Measurements from ENCODE around the gene PI16.
"Not testable (repeated sequence)": the region's sequence is repeated elsewhere in the genome, so short reads cannot be mapped to it uniquely, and the experiment has no call there.

PI16 gene

DNA sequence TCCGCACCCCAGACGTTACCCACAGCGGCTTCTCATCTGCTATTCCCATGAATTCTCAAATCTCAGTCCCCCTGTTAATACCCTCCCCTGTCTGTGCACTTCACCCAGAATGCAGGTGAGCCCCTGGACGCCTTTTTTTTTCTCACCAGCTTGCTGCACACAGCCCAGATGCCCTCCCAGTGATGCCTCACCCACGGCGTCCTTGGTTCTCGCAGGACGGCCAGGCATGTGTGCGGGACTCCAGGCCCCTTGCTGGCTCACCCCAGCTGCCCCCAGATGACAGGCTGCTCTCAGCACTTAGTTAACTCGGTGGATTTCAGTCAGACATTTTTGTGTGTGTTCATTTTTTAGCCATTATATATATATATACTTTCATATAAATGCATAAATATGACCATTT, 25.4 kb upstream of the PI16 start:
- DNase-seq (ENCODE audit: low read depth, low spot score) = no peak

DNA sequence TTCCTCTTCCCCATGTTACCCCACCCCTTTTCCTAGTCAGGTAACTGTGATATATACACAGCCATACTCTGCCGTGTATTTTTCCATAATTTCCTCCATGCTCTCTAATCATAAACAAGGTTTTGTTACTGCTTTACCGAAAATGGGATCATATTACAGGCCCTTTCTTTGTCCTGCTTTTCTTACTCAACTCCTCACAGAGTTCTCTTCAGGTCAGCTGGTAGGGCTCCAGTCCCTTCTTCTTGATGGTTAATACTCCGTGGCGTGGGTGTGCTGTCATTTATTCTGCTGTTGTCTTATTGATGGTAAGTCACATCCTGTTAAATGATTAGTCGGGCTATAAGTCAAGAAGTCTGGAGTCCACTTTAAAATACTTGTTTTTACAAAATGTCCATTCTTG, 24.9 kb upstream of the PI16 start:
- no peak for DNase-seq (ENCODE audit: low read depth, low spot score)

DNA sequence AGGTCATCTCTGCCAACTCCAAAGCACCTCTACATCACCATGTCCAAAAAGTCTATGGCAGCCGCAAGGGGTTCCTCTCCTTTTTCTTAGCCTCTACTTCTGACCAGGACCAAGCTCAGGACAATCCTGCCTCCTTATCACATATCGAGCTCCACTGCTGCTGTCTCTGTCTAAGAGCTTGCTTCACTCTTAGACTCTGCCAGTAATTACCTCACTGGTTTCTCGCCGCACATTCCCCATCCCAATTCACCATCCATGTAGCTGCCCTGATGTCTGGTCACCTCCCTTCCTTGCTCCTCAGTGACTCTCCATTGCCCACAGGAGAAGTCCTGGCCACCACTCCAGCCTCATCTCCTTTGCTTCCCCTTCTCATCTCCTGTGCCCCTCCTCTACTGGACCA, 24.1 kb upstream of the PI16 start:
- DNase-seq (ENCODE audit: low read depth, low spot score) = no peak

DNA sequence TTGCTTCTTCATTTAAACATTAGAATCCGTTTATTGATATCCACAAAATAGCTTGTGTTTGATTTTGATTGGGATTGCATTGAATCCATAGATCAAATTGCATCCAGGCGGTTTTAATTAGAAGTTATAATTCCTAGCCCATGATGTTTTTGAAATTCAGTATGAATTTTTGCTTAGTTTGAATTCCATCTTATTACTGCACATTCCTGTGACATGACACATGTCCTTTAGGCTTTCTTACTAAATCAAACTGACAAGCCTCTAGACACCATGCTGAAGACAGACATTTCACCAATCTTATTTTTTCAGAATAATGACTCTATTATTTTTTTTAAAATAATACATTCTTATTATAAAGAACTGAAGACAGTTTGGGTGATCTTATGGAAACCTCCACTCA, 21.4 kb upstream of the PI16 start:
- no peak for DNase-seq (ENCODE audit: low read depth, low spot score)

DNA sequence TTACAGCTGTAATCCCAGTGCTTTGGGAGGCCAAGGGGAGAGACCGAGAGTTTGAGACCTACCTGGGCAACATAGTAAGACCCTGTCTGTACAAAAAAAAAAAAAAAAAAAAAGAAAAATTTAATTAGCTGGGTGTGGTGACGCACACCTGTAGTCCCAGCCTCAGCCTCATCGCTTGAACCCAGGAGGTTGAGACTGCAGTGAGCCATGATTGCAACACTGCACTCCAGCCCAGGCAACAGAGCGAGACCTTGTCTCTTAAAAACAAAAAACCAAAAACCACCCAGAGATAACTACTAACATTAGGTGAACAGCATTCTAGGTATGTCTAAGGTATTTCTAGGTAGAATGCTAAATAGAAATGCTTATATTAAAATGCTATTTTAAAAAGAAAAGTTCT, 21.0 kb upstream of the PI16 start:
- DNase-seq (ENCODE audit: low read depth, low spot score) = no peak

DNA sequence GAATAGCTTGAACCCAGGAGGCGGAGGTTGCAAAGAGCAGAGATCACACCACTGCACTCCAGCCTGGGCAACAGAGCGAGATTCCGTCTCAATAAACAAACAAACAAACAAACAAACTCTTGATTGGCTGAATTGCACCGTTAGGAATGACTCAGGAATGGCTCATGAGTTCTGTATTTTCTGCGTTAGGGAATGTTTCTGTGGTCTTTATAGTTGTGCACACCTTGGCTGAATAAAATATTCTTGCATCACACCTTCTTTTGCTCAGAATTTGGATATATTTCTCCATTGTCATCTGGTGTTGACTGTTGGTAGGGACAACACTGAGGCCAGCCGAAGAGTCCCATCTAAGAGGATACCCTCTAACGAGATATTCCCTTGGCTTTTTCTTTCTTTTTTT, 19.6 kb upstream of the PI16 start:
- no peak for DNase-seq (ENCODE audit: low read depth, low spot score)

DNA sequence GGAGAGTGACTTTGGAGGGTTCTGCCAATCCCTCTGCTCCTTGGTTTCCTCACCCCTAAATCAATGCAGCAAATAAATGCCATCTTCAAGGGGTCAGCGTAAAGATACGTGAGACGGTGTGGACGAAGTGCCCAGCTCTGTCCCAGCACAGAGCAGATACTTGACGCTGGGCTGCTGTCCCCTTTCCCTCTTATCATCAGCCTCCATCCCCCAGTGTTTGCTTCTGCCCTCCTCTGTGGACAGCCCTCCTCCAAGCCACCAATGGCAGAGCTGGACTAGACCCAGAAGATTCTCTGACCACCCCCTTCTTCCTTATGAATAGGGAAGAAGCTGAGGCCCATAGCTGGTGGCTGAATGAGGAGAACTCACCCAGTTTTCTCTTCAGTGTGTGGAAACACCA, 17.7 kb upstream of the PI16 start:
- DNase-seq (ENCODE audit: low read depth, low spot score) = no peak

DNA sequence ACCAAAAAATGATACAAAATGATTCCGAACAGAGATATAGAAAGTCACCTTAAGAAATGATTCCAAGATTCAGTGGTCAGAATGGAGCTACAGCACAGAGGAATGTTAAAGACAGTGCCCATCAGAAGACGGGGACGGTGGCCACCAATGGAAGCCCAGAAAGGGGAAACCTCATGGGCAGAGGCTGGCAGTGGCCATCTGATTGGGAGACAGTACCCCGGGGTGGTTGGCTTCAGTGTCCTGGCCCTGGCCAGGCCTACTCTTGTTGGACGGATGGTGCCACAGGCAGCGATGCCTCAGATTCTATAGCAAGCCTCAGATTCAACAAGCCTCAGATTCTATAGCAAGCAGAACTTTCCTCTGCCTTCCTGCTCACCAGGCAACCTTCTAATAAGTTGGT, 16.6 kb upstream of the PI16 start:
- DNase-seq (ENCODE audit: low read depth, low spot score) = no peak

DNA sequence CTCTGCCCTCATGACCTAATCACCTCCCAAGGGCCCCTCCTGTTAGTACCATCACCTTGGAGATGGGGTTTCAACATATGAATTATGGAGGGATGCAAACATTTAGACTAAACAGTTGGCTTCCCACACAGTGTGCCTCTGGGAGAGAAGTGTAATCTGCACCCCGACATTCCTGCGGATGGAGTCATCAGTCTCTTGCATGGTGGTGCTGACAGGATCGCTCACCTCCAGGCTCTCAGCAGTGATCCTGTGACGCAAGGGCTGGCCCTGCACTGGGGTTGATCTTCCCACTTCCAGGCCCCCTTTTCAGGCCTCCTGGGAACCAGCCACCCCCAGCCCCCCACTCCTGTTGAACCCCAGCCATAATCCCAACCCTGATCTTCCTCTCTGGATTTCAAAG, 16.0 kb upstream of the PI16 start:
- no peak for DNase-seq (ENCODE audit: low read depth, low spot score)

DNA sequence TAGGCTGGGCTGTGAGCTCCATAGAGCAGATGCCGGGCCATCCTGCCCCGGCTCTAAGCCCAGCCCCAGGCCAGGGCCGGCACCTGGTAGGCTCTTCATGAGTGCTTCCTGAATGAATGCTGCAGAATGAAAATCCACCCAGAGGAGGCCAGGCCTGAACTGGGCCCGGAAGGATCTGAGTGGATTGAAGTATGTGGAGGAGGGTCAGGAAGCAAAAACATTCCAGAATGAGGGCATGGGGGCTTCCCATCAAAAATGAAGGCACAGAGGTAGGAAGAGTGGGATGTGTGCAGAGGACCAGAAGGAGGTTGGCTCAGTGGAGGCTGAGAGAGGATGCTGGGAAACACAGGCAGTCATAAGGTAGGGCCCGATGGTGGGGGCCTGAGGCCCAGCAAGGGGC, 15.5 kb upstream of the PI16 start:
- not testable (repeated sequence) for DNase-seq (ENCODE audit: low read depth, low spot score)

DNA sequence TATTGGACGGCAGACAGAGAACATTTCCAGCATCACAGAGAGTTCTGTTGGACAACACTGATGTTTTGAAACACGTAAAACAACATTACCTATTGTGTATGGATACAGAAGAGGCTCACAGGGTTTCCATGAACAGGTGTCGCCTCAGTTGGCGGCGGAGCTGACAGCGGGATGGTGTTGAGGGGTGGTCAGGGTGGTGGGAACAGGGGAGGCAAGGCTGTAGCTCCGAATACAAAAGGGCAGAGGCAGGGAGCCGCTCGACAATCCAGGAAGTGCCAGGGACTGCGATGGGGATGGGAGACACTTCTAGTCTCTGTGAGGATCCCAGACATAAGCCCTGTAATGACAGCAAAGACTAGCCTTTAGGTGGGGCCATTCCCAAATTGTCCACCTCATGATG, 14.5 kb upstream of the PI16 start:
- no peak for DNase-seq (ENCODE audit: low read depth, low spot score)

DNA sequence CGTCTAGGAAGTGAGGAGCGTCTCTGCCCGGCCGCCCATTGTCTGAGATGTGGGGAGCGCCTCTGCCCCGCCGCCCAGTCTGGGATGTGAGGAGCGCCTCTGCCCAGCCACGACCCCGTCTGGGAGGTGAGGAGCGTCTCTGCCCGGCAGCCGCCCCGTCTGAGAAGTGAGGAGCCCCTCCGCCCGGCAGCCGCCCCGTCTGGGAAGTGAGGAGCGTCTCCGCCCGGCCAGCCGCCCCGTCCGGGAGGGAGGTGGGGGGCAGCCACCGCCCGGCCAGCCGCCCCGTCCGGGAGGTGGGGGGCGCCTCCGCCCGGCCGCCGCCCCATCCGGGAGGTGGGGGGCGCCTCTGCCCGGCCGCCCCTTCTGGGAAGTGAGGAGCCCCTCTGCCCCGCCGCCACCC, 13.0 kb upstream of the PI16 start:
- not testable (repeated sequence) for DNase-seq (ENCODE audit: low read depth, low spot score)

DNA sequence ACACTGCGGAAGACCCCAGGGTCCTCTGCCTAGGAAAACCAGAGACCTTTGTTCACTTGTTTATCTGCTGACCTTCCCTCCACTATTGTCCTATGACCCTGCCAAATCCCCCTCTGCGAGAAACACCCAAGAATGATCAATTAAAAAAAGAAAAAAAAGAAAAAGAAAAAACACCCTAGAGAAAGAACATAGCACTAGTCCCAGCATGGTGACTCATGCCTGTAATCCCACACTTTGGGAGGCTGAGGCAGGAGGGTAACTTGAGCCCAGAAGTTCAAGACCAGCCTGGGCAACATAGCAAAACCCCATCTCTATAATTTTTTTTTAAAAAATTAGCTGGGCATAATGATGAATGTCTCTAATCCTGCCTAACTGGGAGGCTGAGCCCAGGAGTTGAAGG, 12.2 kb upstream of the PI16 start:
- not testable (repeated sequence) for DNase-seq (ENCODE audit: low read depth, low spot score)

DNA sequence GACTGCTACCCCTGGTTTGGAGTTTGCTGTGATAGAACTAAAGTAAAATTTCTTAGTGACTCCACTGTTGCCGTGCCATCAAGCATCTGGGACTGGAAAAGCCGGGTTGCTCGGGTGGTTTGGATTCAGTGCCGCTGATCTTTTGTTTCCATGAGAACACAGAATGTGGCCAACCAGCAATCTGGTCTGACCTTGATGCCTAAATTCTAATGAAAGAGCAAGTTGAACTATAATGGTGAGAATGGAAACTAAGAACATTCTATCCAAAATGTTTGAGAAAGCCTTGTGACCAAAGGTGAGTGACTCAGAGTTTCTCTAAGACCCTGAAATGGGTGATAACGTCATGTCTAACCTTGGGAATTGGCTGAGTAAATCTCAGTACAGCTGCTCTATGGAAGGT, 9.9 kb upstream of the PI16 start:
- DNase-seq (ENCODE audit: low read depth, low spot score) = no peak

DNA sequence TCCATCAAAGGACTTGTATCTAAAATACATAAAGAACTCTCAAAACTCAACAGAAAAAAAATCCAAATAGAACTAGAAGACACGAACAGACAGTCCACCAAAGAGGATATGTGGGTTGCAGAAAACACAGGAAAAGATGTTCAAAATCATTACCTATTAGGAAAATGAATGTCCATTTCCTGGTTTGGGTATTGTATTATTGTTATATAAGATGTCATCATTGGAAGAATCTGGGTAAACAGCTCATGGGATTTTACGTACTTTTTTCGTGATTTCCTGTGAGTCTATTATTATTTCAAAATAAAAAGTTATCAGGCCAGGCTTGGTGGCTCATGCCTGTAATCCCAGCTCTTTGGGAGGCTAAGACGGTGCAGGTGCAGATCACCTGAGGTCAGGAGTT, 9.2 kb upstream of the PI16 start:
- DNase-seq (ENCODE audit: low read depth, low spot score) = no peak

DNA sequence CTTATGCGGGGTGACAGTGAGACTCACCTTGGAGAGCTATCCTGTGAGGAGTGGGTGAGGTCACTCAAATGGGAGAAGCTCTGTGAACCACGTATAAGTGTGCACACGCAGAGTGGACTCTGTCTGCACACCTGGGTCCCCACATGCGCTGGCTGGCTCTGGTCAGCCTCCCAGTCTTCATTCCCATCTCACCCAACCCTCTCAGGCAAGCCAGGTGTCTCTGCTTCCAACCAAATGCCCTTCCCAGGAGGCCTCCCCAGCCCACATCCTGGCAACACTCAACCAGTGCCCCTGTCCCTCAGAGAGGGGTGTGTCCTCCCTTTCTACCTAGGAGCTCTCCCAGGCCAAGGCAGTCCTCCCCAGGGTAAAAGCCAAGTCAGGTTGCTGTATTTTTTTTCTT, 8.0 kb upstream of the PI16 start:
- no peak for DNase-seq (ENCODE audit: low read depth, low spot score)

DNA sequence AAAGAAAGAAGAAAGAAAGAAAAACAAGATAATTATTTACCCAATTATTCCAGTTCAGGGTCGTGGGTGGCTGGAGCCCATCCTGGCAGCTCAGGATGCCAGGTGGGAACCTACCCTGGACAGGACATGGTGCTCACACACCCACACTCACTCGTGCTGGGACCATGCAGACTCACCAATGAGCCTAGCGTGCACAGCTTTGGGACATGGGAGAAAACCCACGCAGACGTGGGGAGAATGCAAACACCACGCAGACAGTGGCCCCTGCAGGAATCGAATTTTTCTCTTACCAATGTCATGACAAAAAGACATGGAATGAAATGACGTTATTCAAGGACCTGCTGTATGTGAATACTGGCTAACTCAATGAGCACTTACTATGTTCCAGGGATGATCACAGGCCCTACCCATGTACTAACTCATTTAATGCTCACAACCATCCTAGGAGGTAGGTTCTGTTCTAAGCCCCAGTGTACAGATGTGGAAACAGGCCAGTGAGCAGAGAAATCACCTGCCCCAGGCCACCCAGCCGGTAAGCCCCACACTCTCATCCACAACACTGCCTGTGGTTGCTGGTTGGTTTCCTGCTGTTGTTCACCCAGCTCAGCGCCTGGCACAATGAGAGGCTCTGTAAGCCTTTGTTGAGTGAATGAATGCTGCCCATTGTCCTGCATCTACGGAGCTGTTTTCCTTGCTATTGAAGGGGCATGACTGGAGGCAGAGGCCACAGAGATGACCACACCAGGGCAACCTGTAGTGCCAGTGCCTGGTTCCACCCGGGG, 6.8 kb upstream of the PI16 start:
- DNase-seq (ENCODE audit: low read depth, low spot score) = no peak

DNA sequence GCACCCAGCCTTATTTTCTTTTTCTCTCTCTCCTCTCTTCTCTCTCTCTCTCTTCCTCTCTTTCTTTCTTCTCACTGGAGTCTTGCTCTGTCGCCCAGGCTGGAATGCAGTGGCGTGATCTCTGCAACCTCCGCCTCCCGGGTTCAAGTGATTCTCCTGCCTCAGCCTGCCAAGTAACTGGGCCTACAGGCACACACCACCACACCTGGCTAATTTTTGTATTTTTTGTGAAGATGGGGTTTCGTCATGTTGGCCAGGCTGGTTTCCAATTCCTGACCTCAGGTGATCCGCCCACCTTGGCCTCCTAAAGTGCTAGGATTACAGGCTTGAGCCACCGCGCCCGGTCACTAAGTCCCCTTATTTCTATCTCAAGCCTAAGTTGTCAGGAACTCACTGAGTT, 5.5 kb upstream of the PI16 start:
- not testable (repeated sequence) for DNase-seq (ENCODE audit: low read depth, low spot score)

DNA sequence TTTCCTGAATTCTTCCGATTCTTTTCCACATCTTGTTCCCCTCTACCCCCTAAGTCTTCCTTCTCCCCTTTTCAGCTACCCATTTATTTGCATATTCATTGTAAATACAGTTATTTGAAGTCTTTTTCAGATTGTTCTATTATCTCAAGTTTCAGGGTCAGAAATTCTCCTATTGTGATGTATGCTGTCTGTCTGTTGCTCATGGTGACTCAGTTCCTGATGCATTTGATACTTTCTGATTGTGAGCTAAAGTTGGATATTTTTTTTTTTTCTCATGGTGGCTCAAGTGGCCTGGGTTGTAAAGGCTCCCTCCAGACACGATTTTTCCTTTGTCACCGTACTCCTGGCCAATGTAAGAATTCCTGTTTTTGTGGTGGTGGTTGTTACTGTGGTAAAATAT, 4.9 kb upstream of the PI16 start:
- no peak for DNase-seq (ENCODE audit: low read depth, low spot score)

DNA sequence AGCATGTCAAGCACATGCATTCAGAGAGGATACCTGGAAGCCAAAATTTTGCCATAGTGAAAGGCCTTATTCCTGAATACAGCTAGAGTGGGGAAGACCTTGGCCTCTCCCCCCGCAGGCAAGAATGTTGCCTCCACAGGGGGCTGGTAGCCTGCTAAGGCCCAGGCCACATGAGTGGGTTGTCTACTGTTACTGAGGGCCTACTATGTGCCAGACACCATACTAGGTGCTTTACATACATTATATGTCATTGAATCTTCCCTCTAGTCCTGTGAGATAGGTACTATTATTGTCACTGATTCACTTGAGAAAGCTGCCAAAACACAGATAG, 642 bp upstream of the PI16 start:
- DNase-seq (ENCODE audit: low read depth, low spot score) = no peak

DNA sequence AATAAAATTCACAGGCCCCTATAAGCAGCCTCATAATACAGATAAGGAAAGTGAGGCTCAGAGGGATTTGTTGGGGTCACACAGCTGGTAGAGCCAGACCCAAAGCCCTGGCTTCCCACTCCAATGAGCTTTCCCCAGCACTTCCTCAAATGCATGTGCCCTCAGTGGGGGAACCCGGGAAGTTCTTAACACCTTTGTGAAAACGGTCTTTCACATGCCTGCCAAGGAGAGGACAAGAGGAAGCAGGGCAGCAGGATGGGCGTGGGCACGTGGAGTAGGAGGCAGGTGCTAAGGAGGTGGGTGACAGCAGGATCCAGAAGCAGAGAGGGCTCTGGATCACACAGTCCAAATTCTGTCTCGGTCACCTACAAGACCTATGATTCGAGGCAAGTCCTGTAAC, 598 bp downstream of the PI16 start:
- no peak for DNase-seq (ENCODE audit: low read depth, low spot score)

DNA sequence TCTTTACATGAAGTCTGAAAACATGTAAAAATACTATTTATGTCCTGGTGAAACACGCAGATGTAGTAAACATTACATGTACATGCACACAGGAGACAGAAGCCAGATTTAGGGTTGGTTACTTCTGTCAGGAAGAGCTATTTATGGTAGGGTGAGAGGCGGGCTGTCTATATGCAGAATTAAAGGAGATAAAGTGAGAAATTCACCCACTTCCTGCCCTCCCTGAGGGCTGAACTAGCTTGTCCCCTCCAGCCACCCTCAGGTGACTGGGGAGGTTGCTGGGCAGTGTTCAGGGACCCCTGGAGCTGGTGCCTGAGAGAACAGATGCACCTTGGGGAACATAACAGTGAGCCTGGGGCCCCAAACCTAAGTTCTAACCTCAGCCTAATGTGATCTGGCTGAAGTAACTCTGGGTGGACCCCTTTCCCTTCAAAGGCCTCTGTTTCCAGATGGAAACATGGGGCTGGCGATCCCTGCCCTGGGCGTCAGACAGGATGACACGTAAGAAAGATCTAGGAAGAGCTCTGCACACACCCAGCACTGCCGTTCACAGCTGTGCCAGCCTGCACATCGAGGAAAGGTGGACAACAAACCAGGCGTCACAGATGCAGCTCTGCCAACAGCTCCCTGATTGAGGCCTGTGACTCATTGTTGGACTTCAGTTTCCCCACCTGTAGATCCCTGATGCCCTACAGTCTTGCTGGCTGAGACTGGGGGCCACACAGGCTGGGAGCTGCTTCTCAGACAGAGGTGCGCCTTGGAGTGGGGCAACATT, 1.3 kb downstream of the PI16 start:
- no peak for DNase-seq (ENCODE audit: low read depth, low spot score)

DNA sequence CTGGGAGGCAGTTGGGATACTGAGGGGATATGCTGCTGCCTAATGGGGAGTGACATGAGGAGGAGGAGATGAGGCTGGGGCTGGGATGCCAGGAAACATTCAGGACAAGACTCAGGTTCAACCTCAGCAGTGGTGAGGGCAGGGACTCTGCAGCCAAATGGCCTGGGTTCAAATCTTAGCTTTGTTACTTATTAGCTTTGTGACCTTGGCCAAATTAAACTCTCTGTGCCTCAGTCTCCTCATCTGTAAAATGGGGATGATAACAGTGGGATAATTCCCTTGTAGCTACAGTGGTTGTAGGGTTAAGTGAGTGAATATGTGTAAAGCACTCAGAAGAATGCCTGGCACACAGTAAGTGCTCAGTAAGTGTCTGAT, 1.9 kb downstream of the PI16 start:
- no peak for DNase-seq (ENCODE audit: low read depth, low spot score)

Measured in ELF-1 (cell line).